OCI-LY7 (cell line): ENCODE measurements around the gene BCL7C. TPM values are rescaled to one million over a fixed set of nuclear protein-coding genes. Genes with fewer than 3 reads are reported as not detected.
"Not testable (repeated sequence)": the region's sequence is repeated elsewhere in the genome, so short reads cannot be mapped to it uniquely, and the experiment has no call there.

Experiments used
- BruUV-seq: library from RNA; stranded (reverse); fragments of 400-500 nt; replicated peaks from 2 replicates; lab custom pipeline; 2021; lab: Mats Ljungman, UMichigan
- CTCF ChIA-PET: fragments of 300-600 bp; sonication (Branson Sonifier 250); formaldehyde crosslinking; loops from one replicate; lab custom pipeline; 2022; ENCODE audit warnings: antibody characterized with exemption; ENCODE audit not compliant: unreplicated experiment; lab: Charles Lee
- POLR2A ChIA-PET: fragments of 300-600 bp; sonication (Branson Sonifier 250); formaldehyde crosslinking; loops from one replicate; lab custom pipeline; 2022; ENCODE audit warnings: antibody characterized with exemption; lab: Charles Lee
- DNase-seq: peaks from one replicate; pipeline ENCODE4 v3.0.0-alpha.2; 2015; ENCODE audit warnings: low spot score
- H2AFZ ChIP-seq: fragments of 200-600 bp; sonication (generic), shearing (Covaris generic); 2 replicates; pipeline ENCODE4 v1.6.1; 2014; ENCODE audit warnings: mild to moderate bottlenecking, antibody characterized with exemption, low read length, moderate library complexity
- H3K27ac ChIP-seq: fragments of 200-600 bp; sonication (generic); 2 replicates; pipeline ENCODE4 v1.5.1; 2014; ENCODE audit warnings: mixed run types, low read depth, mild to moderate bottlenecking, moderate library complexity, low read length, inconsistent platforms; ENCODE audit not compliant: poor library complexity, severe bottlenecking
- H3K36me3 ChIP-seq: fragments of 200-600 bp; sonication (generic); 2 replicates; pipeline ENCODE4 v1.6.1; 2014; ENCODE audit warnings: mild to moderate bottlenecking, antibody characterized with exemption, low read length, moderate library complexity, mixed read lengths; ENCODE audit not compliant: insufficient read depth
- H3K4me1 ChIP-seq: fragments of 200-600 bp; sonication (generic); 2 replicates; pipeline ENCODE4 v1.5.1; 2014; ENCODE audit warnings: mild to moderate bottlenecking, low read length; ENCODE audit not compliant: insufficient read depth, poor library complexity, severe bottlenecking
- H3K4me2 ChIP-seq: fragments of 200-600 bp; sonication (generic); 2 replicates; pipeline ENCODE4 v1.6.1; 2014; ENCODE audit warnings: mild to moderate bottlenecking, low read length
- H3K4me3 ChIP-seq: fragments of 200-600 bp; sonication (generic); 2 replicates; pipeline ENCODE4 v1.5.1; 2014; ENCODE audit warnings: mild to moderate bottlenecking, low read depth, low read length; ENCODE audit not compliant: poor library complexity, severe bottlenecking
- H3K79me2 ChIP-seq: fragments of 200-600 bp; sonication (generic); 2 replicates; pipeline ENCODE4 v1.6.1; 2016; ENCODE audit warnings: low read depth, mild to moderate bottlenecking, low read length, moderate library complexity, mixed read lengths; ENCODE audit not compliant: insufficient read depth
- H3K9me2 ChIP-seq: fragments of 200-600 bp; sonication (generic); 2 replicates; pipeline ENCODE4 v1.6.1; 2016; ENCODE audit warnings: mild to moderate bottlenecking, low read length, mixed read lengths; ENCODE audit not compliant: insufficient read depth
- H3K9me3 ChIP-seq: fragments of 200-600 bp; sonication (generic); 2 replicates; pipeline ENCODE4 v1.6.1; 2014; ENCODE audit warnings: mild to moderate bottlenecking, mixed run types, low read length, mixed read lengths
- H4K20me1 ChIP-seq: fragments of 200-600 bp; sonication (generic); 2 replicates; pipeline ENCODE4 v1.6.1; 2014; ENCODE audit warnings: mild to moderate bottlenecking, antibody characterized with exemption, low read length, moderate library complexity, mixed read lengths; ENCODE audit not compliant: insufficient read depth
- CTCF ChIP-seq: fragments of 200-600 bp; sonication (generic); conservative IDR thresholded peaks from 2 replicates; pipeline ENCODE4 v1.5.1; 2014; ENCODE audit warnings: mild to moderate bottlenecking, antibody characterized with exemption, low read length, moderate library complexity, mixed read lengths
- EZH2phosphoT487 ChIP-seq: fragments of 200-600 bp; sonication (generic); IDR thresholded peaks from 2 replicates; pipeline ENCODE4 v1.6.1; 2018; ENCODE audit warnings: low read depth, borderline replicate concordance, mild to moderate bottlenecking, mixed run types, antibody characterized with exemption, low read length, moderate library complexity, mixed read lengths
- intact Hi-C: fragments of 100-400 bp; cut with micrococcal nuclease; formaldehyde crosslinking; loops from one replicate; pipeline ENCODE4 v1.10.0; 2022; ENCODE audit not compliant: unreplicated experiment
- total RNA-seq, 2 experiments: library from RNA; depleted of rRNA in 1 of 2; stranded (reverse); fragments of >200 nt in 1 of 2; shearing (Covaris generic) in 1 of 2; gene quantifications; 2 replicates each; pipeline ENCODE4 v1.2.3, GENCODE V29; 2014 to 2022

Gene BCL7C
- total RNA-seq, 2 experiments from 2014 or later, result 11.0 to 17.8 TPM

- peaks cover 46% of the 10 kb centered on the region for H3K4me1 ChIP-seq
- H3K9me3 ChIP-seq, result no peaks in the 10 kb centered on the region
- H3K27ac ChIP-seq, result no peak overlapping the region
- no peaks in the 10 kb centered on the region for H3K9me2 ChIP-seq
- BruUV-seq, result no TSS peak
- DNase-seq, result no peak
- peak overlapping the region; percentile 79 for H3K4me3 ChIP-seq
- ChIA-PET CTCF (interaction anchor here (0.5 kb wide), 1 partner anchor 50 kb away, joined by 4 read pairs; no protein-coding TSS in a partner anchor), POLR2A (interaction anchor here (0.9 to 1.6 kb wide), 2 partner anchors 17 to 20 kb away, joined by 3 to 4 read pairs; no protein-coding TSS in a partner anchor)
- peaks cover 10% of the 10 kb centered on the region; the same call in 1 of the 2 replicates for H3K36me3 ChIP-seq
- intact Hi-C loops, result loop anchor here (5.0 kb wide), 1 partner anchor 51 kb away; no protein-coding TSS in a partner anchor
- TF ChIP-seq CTCF (no peak), EZH2phosphoT487 (no peak)
- no peaks in the 10 kb centered on the region for H4K20me1 ChIP-seq
- no peaks in the 10 kb centered on the region for H3K79me2 ChIP-seq
- H3K4me2 ChIP-seq, result peak overlapping the region; percentile 92
- H2AFZ ChIP-seq, result peak overlapping the region; percentile 32; the same call in 1 of the 2 replicates
These were observed 497 bp downstream of the BCL7C start for GRCh38 chr16:30893417-30893743.

GRCh38 chr16:30892670-30893416 is 1.0 kb downstream of the BCL7C start:
- H3K79me2 ChIP-seq, result no peaks in the 10 kb centered on the region
- H3K9me3 ChIP-seq, result no peaks in the 10 kb centered on the region
- peaks cover 10% of the 10 kb centered on the region; the same call in 1 of the 2 replicates for H3K36me3 ChIP-seq
- BruUV-seq, result no TSS peak
- H3K9me2 ChIP-seq, result no peaks in the 10 kb centered on the region
- DNase-seq, result no peak
- ChIA-PET POLR2A (interaction anchor here (0.5 to 1.6 kb wide), 3 partner anchors 17 to 406 kb away, joined by 3 to 6 read pairs (median 4); no protein-coding TSS in a partner anchor), CTCF (interaction anchor here (0.5 kb wide), 1 partner anchor 49 kb away, joined by 4 read pairs; no protein-coding TSS in a partner anchor)
- intact Hi-C loops, result loop anchor here (5.0 kb wide), 1 partner anchor 51 kb away; no protein-coding TSS in a partner anchor
- TF ChIP-seq EZH2phosphoT487 (no peak), CTCF (no peak)
- no peak overlapping the region; the same call in 1 of the 2 replicates for H2AFZ ChIP-seq
- H3K27ac ChIP-seq, result no peak overlapping the region
- no peaks in the 10 kb centered on the region for H4K20me1 ChIP-seq
- H3K4me1 ChIP-seq, result peaks cover 44% of the 10 kb centered on the region
- H3K4me2 ChIP-seq, result peak overlapping the region; percentile 92
- peak overlapping the region; percentile 79 for H3K4me3 ChIP-seq

- H3K9me3 ChIP-seq, BruUV-seq, H3K9me2 ChIP-seq, H3K4me2 ChIP-seq, H3K79me2 ChIP-seq, CTCF ChIA-PET, H2AFZ ChIP-seq, H4K20me1 ChIP-seq, H3K4me3 ChIP-seq, DNase-seq, H3K27ac ChIP-seq: not testable (repeated sequence)
- POLR2A ChIA-PET, result interaction anchor here (0.6 to 1.9 kb wide), 5 partner anchors 11 to 551 kb away, joined by 3 to 9 read pairs (median 3); partner anchors contain the start of gene ZNF843
- intact Hi-C loops, result loop anchor here (5.0 kb wide), 1 partner anchor 49 kb away; no protein-coding TSS in a partner anchor
- H3K36me3 ChIP-seq, result peaks cover 13% of the 10 kb centered on the region
- peaks cover 27% of the 10 kb centered on the region for H3K4me1 ChIP-seq
These were observed 2.6 kb downstream of the BCL7C start for GRCh38 chr16:30891043-30891823.
